HG02943 (cell line): ENCODE data around the gene TREH.
"Not testable (repeated sequence)": the region's sequence is repeated elsewhere in the genome, so short reads cannot be mapped to it uniquely, and the experiment has no call there.

Source experiments
- ATAC-seq: cut with Tn5 transposase; IDR thresholded peaks from one replicate; pipeline ENCODE4 v1.9.1; 2021; ENCODE audit warnings: mild to moderate bottlenecking, low read depth, moderate library complexity; ENCODE audit not compliant: unreplicated experiment

The TREH gene

GRCh38 chr11:118618115-118618990 lies 61.1 kb downstream of the TREH start:
- ATAC-seq = no peak

GRCh38 chr11:118615976-118616371 lies 63.5 kb downstream of the TREH start:
- ATAC-seq = no peak

- no peak for ATAC-seq
Measured at GRCh38 chr11:118615282-118615975, 64.0 kb downstream of the TREH start.

- ATAC-seq = no peak
Measured at GRCh38 chr11:118614511-118614910, 64.9 kb downstream of the TREH start.

- no peak for ATAC-seq
Measured at GRCh38 chr11:118612378-118612777, 67.1 kb downstream of the TREH start.

- not testable (repeated sequence) for ATAC-seq
Measured at GRCh38 chr11:118611433-118611795, 68.0 kb downstream of the TREH start.

- no peak for ATAC-seq
Measured at GRCh38 chr11:118610773-118611432, 68.5 kb downstream of the TREH start.

- ATAC-seq = no peak
Measured at GRCh38 chr11:118610225-118610772, 69.2 kb downstream of the TREH start.

- ATAC-seq = no peak
Measured at GRCh38 chr11:118609380-118610224, 69.8 kb downstream of the TREH start.

GRCh38 chr11:118608360-118609227 lies 70.9 kb downstream of the TREH start:
- no peak for ATAC-seq

GRCh38 chr11:118607401-118608359 lies 71.8 kb downstream of the TREH start, which contains the start of gene PHLDB1:
Gene PHLDB1, plus strand, starts transcription at chr11:118607615. Its CDS starts 6,222 bp downstream, at chr11:118613837.
- no peak for ATAC-seq
